PFSK-1 (cell line): Measurements from ENCODE around the gene NEK11.

ENCODE experiments used
- FOXP2 ChIP-seq: optimal IDR thresholded peaks from 2 replicates; pipeline ENCODE3; 2011; ENCODE audit warnings: borderline replicate concordance, control low read depth, inconsistent platforms; ENCODE audit not compliant: insufficient read depth; ENCODE audit errors: extremely low read length, extremely low read depth
- POLR2AphosphoS5 ChIP-seq: IDR thresholded peaks from 2 replicates; pipeline ENCODE4 v1.6.1; 2012; ENCODE audit warnings: low read depth, mild to moderate bottlenecking, control low read depth, low read length, moderate library complexity
- REST ChIP-seq, 2 experiments: IDR thresholded peaks; 2 replicates each; pipeline versions ENCODE4 v1.6.1 to v1.8.0; 2011 to 2012; ENCODE audit warnings: low read depth in 2 of 2, low read length in 2 of 2, control low read depth in 1 of 2, inconsistent platforms in 1 of 2, mild to moderate bottlenecking in 1 of 2, moderate library complexity in 1 of 2; ENCODE audit not compliant: insufficient read depth in 1 of 2
- SIN3A ChIP-seq: IDR thresholded peaks from 2 replicates; pipeline ENCODE4 v1.6.1; 2012; ENCODE audit warnings: mild to moderate bottlenecking, low read length, moderate library complexity, borderline replicate concordance; ENCODE audit not compliant: insufficient read depth
- TAF1 ChIP-seq: IDR thresholded peaks from 2 replicates; pipeline ENCODE4 v1.6.1; 2012; ENCODE audit warnings: low read length, control low read depth, borderline replicate concordance; ENCODE audit not compliant: insufficient read depth

Gene NEK11

GRCh38 chr3:131091768-131092167 is 65.1 kb downstream of the NEK11 start:
- TF ChIP-seq SIN3A (no peak), REST (IDR thresholded peaks at IDR 0.05; ENCODE audit: insufficient read depth in 1 of 2, low read depth in 2 of 2, low read length in 2 of 2) (no peak), TAF1 (no peak)

- TF ChIP-seq FOXP2: no peak
- TF ChIP-seq POLR2AphosphoS5: no peak
- no peak for TF ChIP-seq SIN3A
- no peak for TF ChIP-seq REST (IDR thresholded peaks at IDR 0.05; ENCODE audit: insufficient read depth in 1 of 2, low read depth in 2 of 2, low read length in 2 of 2)
- TF ChIP-seq TAF1: no peak
Observed at GRCh38 chr3:131107637-131108433, 81.2 kb downstream of the NEK11 start.

GRCh38 chr3:131109156-131109555 is 82.5 kb downstream of the NEK11 start:
- TF ChIP-seq REST (IDR thresholded peaks at IDR 0.05; ENCODE audit: insufficient read depth in 1 of 2, low read depth in 2 of 2, low read length in 2 of 2) (no peak), FOXP2 (no peak), POLR2AphosphoS5 (no peak), SIN3A (no peak), TAF1 (no peak)

GRCh38 chr3:131110087-131110486 is 83.4 kb downstream of the NEK11 start:
- TF ChIP-seq SIN3A (no peak), POLR2AphosphoS5 (no peak), TAF1 (no peak), FOXP2 (no peak), REST (IDR thresholded peaks at IDR 0.05; ENCODE audit: insufficient read depth in 1 of 2, low read depth in 2 of 2, low read length in 2 of 2) (no peak)
